NCI-H748 (cell line): ENCODE measurements around the gene ACAD11.
A peak's percentile ranks its signal among the peaks of the same experiment; 100 is the strongest.

Source experiments
- DNase-seq: peaks from one replicate; lab custom pipeline; 2025; ENCODE audit not compliant: unreplicated experiment; lab: John Stamatoyannopoulos, UW

ACAD11 gene, protein sequence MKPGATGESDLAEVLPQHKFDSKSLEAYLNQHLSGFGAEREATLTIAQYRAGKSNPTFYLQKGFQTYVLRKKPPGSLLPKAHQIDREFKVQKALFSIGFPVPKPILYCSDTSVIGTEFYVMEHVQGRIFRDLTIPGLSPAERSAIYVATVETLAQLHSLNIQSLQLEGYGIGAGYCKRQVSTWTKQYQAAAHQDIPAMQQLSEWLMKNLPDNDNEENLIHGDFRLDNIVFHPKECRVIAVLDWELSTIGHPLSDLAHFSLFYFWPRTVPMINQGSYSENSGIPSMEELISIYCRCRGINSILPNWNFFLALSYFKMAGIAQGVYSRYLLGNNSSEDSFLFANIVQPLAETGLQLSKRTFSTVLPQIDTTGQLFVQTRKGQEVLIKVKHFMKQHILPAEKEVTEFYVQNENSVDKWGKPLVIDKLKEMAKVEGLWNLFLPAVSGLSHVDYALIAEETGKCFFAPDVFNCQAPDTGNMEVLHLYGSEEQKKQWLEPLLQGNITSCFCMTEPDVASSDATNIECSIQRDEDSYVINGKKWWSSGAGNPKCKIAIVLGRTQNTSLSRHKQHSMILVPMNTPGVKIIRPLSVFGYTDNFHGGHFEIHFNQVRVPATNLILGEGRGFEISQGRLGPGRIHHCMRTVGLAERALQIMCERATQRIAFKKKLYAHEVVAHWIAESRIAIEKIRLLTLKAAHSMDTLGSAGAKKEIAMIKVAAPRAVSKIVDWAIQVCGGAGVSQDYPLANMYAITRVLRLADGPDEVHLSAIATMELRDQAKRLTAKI

DNA sequence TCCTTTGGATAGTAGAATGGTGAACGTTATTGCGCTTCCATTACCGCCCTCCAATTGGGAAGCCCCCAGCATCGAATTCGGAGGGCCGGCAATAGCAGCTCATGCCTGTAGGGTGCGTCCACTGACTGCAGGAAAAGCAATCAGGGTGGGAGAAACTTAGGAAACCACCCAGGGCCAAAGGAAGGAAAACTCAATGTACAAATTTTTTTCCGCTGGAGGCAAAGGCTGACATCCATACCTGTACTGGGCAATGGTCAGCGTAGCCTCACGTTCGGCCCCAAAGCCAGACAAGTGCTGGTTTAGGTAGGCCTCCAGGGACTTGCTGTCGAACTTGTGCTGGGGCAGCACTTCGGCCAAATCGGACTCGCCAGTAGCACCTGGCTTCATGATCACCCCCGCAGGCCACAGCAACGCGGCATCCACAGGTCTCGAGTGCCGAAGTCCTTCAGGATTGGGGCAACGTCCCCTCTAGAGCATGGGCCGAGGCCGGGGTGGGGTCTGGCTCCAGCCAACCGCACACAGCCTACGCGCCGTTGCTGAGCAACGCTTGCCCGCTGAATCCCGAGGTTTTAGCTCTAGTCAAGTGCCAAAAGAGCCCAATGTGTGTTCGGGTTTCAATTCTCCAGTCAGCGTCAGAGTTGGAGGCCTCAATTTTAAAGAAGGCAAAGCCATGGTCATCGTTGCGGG lies at the start of gene ACAD11:
TSS of gene ACAD11 (minus strand) at position 445 of the 687 bp plus-strand sequence. CDS start at position 387, 58 bp downstream.
- DNase-seq = peak; percentile 85

DNA sequence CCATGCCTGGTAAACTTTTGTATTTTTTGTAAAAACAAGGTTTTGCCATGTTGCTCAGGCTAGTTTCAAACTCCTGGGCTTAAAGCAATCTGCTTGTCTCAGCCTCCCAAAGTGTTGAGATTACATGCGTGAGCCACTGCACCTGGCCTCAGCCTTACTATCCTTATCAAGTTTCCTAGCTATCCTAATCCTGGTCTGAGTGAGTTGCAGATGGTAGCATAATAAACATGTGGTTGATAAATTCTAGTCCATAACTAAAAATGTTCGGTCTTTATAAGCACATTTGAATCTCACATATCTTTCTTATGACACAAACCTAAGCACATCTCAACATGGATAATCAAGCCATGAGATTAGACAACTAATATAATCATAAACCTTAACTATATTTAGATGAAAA lies 44.1 kb upstream of the ACAD11 start:
- DNase-seq = no peak

DNA sequence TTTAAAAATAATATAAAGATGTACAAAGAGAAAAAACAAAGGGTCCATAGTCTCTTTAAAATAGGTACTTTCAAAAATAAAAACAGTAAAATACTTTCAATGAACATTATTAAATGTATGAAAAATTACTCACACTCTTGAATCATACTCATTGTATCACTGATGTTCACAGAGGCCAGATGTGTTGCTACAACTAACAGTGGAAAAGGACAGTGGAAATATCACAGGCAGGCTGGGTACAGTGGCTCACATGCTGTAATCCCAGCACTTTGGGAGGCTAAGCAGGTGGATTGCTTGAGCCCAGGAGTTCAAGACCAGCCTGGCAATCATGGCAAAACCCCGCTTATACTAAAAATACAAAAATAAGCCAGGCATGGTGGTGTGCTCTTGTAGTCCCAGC lies 35.8 kb upstream of the ACAD11 start:
- DNase-seq = no peak

DNA sequence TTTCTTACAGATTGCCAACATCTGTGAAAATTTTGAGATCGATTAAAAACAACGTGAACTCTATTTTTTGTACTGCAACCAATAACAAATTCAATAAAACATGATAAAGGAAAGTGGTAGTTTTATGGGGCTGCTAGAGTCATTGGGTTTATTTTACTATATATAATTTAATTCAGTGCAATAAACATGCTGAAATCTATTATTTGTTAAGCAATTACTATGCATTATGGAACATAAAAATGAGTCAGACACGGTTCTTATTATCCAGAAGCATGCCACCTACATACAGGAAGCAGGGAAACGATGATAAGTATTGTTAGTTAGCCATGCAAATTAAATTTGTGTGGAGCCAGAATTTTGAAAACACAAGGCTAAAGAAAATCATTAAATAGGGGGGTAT lies 35.4 kb upstream of the ACAD11 start:
- DNase-seq = no peak

DNA sequence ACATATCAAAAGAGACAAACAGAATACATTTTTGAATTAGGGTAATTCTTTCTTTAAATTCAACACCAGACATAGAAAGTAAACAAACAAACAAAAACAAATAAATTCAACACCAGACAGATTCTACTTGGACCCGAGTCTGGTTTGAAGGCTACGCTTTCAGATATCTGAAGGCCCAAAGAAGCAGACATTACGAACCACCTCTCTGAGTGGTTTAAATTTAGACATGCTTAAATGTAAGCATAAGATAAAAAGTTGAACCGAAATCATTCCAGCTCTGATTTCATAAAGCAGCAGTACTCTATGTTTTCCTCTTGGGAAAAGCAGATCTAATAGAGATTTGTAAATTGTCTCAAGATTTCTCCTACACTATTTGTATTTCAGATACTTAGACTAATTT lies 30.4 kb upstream of the ACAD11 start:
- DNase-seq = no peak

DNA sequence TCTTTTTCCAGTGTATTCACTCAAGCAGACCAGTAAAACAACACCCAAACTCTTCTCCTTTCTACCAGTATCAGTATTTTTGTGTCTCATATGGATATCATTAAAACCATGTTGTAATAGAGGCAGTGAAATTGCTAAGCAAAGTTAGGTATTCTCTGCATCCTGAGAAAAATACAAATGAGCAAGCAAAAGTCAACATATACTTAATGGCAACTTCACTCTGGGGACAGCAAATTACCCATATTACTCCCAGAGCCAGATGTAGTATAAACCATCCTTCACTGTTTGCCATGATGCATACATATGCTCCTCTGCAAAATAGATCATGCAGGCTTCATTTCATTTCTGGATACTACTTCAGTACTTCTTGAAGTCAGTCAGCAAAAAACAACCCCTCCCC lies 22.6 kb upstream of the ACAD11 start:
- no peak for DNase-seq

DNA sequence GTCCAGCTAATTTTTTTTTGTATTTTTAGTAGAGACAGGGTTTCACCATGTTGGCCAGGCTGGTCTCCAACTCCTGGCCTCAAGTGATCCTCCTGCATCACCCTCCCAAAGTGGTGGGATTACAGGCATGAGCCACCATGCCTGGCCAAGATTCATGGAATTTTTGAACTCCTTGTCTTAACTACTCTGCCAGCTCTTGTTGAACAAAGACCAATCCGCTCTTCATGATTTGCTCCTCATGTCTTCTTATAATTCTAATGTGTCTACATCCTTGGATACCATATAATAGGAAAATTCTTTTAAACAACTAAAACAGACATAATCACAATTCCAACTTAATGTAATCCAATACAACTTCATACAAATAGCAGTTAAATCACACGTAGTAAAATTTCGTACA lies 21.8 kb upstream of the ACAD11 start:
- no peak for DNase-seq

DNA sequence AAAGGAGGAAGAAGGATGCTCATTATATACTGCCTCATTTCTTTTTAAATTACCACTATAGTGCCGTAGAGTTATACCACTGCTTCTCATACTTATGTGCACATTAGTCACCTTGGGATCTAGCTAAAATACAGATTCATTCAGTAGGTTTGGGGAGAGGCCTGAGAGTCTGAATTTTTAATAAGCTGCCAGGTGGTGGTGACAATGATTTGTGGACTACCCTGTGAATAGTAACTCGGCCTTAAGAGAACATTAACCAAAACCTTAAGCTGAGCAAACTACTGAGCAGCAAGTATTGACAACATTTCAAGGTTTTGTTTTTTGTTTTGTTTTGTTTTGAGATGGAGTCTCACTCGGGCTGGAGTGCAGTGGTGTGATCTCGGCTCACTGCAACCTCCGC lies 20.3 kb upstream of the ACAD11 start:
- no peak for DNase-seq

DNA sequence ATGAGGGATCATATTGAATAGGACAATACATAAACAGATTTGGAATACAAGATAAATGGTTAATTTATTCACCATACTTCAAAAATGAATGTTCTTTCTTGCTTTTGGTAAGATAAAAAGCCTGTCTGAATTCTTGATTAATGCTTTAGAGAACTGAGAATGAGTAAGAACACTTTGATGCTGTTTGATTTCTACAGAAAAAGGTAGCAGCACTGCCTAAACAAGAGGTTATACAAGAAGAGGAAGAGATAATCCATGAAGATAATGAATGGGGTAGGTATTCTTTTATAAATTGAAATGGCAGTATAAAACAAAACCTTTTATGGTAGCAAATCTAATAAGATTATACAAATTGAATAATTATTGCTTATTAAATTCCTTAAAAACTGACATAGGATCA lies 15.8 kb upstream of the ACAD11 start:
- no peak for DNase-seq

DNA sequence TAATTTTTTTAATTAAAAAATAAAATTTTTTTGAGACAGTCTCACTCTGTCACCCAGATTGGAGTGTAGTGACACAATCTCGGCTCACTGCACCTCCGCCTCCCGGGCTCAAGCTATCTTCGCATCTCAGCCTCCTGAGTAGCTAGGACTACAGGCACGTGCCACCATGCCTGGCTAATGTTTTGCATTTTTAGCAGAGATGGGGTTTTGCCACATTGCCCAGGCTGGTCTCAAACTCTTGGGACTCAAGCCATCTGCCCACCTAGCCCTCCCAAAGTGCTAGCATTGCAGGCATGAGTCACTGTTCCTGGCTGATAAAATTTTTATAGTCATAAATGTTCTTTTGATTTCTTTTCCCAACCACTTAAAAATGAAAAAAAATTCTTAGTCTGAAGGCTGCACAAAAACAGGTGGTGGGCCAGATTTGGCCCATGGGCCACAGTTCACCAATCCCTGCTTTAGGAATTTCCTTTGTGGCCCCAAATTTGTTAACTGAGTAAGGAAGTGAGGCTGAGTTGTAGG lies 9.7 kb upstream of the ACAD11 start:
- DNase-seq = no peak

DNA sequence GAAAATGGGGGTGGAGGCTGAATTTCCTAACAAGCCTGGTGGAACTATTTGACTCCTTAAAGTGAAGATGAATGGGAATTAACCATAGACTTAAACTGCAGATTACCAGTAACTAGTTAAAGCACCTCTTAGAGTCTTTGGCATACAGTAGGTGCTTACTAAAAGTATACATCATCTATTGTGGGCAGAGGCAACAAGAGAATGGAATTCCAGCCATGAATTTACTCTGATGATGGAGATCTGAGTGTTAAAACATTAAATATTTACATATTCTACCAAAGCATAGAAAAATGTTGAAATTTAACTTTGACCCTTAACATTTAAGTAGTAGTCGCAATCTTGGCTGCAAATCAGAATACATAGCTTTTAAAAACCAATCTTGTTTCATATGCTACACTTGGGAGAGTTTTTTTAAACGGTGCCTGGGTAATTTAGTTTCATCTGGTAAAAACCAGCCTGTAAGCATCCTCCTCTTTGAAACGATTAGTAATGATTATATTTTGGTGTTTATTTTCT lies 5.7 kb upstream of the ACAD11 start:
- no peak for DNase-seq

DNA sequence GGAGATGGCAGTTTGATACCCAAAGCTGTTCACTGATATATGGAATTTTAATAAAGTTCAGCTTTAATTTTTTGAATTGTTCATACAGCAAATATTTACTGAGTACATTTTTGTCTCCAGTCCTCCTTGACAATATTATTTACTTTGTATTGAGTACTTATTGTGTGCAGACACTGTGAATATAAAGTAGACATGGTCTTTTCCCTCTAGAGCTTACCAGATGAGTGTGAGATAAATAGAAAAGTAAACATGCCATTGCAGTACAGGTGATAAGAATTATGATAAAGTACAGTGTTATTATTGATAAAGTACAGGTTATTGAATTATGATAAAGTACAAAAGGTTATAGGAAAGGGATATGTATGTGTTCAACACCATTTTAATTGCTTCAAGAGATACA lies 2.6 kb upstream of the ACAD11 start:
- no peak for DNase-seq

DNA sequence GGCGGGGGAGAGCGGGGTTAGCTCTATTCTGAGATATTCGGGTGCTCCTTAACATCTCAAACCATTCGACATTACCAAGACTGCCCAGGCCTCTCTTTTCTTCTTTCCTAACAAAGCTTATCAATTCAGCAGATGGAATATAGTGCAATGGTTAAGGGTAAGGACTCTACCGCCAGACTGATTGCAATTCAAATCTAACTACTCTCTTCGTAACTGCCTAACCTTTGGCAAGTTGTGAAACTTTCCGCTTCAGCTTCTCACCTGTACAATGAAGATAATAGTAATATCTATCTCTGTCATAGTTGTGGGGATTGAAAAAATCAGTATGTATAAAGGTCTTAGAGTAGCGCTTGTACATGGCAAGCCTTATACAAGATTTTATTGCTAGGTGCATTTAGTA lies 1.5 kb upstream of the ACAD11 start:
- no peak for DNase-seq

DNA sequence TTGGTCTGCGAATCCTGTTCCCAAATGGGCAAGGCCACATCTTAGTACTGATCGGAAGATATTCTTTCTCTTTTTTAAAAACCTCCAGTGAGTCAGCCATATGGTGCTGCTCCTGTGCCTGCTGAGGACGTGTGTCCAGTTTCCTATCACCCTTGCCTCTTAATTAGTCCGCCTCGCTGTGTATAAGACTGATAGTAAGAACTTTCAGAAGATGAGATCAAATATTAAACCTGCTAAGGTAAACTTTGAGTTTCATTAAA lies 1.1 kb upstream of the ACAD11 start:
- DNase-seq = no peak

DNA sequence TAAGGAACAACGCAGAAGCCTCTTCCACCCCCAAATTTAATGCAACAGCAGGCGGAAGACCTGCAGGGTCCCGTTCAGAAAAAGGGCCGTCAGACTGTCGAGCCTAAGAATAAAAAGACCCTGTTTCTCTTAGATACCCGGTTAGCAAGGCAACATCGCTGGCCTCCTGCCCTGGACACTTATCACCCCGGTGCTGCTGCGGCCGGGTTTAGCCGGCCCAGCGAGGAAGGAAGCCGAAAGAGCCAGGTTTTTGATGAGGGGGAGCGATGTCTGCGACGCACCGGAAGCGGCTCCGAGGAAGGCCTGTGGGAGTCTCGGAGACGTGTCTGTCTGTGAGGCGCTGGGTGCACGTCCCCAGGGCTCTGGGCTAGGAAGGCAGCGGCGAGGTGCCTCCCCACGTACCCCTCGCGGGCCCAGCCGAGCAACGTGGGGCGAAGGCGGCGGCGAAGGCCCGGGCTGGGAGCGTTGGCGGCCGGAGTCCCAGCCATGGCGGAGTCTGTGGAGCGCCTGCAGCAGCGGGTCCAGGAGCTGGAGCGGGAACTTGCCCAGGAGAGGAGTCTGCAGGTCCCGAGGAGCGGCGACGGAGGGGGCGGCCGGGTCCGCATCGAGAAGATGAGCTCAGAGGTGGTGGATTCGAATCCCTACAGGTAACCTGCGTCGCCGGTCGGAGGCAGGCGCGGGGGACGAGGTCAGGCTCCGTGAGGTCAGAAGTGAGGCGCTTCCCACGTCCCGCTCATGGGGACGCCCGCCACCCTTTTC lies 622 bp upstream of the ACAD11 start, which contains the start of gene UBA5:
TSS of gene UBA5 (plus strand) at position 278 of the 759 bp plus-strand sequence. CDS start at position 487, 209 bp downstream.
- peak; percentile 72 for DNase-seq

DNA sequence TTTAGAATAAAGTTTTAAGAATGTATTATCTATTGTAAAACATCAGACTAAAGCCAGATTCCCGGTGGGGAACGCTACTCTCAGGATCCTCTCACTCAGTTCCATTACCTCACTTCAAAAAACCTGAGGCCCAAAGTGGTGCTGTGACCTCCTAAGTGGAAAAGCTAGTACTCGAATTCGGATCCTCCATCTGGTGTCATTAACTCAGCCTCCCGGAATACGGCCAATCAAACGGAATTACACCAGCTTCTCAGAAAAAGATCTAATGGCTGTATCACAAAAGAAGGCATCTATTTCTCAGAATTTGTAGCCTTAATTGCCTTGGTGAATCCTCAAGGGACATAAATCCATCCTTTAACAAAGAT lies 627 bp downstream of the ACAD11 start:
- DNase-seq = no peak

DNA sequence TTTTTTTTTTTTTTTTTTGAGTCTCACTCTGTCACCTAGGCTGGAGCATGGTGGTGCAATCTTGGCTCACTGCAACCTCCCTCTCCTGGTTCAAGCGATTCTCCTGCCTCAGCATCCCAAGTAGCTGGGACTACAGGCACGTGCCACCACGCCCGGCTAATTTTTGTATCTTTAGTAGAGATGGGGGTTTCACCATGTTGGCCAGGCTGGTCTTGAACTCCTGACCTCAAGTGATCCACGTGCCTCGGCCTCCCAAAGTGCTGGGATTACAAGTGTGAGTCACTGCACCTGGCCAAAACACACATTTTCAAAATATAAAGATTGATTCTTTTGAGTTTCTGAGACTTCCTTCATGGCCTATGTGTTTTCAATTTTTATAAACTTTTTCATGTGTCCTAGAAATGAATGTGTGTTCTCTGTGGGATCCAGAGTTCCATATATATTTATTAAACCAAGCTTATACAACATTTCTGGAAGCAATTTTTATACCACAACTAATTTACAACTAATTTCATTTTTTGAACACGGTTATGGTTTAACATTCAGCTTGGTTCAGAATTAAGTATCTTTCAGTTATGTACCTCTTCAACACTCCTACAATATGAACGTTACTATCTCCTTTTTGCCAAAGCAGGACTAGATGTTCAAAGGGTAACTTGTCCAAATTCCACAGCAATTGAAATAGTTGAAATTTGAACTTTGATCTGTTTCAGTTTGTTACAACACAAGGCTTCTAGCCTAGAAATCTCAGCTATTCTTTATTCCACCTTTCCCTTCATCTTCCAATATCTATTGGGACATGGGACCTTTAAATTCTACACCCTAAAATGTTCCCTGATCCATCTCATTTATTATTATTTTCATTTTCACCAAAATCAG lies 1.5 kb downstream of the ACAD11 start:
- no peak for DNase-seq

DNA sequence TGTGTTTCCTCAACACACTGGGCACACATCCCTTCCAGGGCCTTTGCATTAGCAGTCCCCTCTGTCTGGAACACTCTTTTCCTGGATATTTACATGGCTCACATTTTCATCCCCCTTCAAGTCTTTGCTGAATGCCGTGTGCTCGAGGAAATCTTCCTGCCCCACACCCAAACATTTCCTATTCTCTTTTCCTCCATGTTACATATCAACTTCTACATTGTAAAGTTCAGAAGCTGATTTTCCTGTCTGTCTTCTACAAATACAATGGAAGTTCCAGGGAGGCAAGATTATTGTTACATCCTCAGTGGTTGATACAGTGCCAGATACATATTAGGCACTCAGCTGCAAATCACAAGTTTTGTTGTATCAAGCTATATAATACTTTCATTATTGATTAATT lies 4.1 kb downstream of the ACAD11 start:
- DNase-seq = no peak

DNA sequence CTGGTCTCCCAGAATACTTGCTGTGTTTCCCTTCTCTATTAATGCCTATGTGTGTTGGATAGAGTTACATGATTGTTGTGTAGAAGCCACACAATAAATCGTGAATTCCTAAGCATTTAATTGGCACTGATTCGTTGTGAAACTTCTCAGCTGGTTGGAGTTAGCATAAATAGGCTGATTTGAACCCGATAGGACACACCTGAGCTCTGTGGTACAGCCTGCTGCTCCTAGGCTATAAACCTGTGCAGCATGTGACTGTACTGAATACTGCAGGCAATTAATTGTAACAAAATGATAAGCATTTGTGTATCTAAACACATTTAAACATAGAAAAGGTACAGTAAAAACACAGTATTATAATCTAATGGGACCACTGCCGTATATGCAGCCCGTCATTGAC lies 4.9 kb downstream of the ACAD11 start:
- DNase-seq = no peak

DNA sequence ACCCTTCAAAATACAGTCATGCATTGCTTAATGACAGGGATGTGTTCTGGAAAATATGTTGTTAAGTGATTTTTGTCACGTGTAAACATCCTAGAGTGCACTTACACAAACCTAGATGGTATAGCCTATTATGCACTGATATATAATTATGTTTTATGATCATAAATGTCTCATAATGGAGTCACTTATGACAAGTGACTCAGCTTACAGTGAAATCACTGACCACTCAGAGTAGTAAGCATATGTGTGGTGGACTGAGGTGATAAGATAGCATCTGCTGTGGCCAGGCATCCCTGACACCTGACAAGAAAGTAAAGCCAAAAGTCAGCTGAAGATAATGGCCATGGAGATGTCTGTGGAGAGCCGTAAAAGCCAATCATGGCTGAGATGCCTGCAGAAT lies 5.4 kb downstream of the ACAD11 start:
- peak; percentile 44 for DNase-seq
